SU-DHL-6 (cell line): ENCODE results near the gene SDC3.

Experiments
- EZH2phosphoT487 ChIP-seq: fragments of 200-600 bp; sonication (generic), shearing (Covaris generic); conservative IDR thresholded peaks from 2 replicates; pipeline ENCODE4 v1.6.1; 2018; ENCODE audit warnings: mild to moderate bottlenecking, antibody characterized with exemption, low read length, moderate library complexity, mixed read lengths
- TF ChIP-seq, protein P1 (sequence below): fragments of 200-600 bp; sonication (generic); IDR thresholded peaks from one replicate; pipeline ENCODE4 v1.5.1; 2017; ENCODE audit warnings: antibody characterized with exemption, mild to moderate bottlenecking, low read length, moderate library complexity; ENCODE audit not compliant: insufficient read depth, poor library complexity, severe bottlenecking

DNA sequence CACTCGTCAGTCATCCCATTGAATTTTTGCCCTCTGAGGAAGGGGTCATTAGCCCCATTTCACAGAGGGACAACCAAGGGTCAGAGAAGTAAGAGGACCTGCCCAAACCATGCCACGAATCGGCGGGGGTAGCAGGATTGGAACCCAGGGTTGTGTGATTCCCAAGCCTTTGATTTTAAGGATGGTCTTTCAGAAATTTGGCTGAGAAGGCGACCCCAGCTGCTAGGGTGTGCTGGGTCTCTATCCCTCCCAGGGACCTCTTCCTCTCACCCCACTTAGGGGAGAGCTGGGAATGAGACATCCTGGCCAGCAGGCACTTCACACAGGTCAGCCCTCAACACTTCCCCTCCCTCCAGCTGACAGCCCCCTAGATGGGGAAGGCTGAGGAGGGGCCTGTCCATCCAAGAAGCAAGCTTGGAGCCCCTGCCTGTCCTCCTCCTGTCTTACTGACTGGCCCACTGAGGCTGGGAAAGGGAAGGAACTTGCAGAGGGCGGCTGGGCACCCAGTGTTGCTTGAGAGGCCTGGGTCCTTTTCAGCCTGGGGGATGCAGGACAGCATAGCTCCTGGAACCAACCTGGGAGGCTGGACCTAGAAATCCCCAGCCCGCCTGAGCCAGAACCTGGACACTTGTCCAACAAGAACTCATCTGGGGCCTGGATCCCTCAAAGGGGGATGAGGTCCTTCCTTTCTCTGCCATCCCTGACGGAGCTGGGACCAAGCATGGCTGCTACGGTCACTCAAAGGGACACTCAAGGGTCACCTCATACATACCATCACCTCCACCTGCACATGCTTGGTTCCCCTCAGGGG, 1.7 kb downstream of the SDC3 start:
- TF ChIP-seq, protein P1, sequence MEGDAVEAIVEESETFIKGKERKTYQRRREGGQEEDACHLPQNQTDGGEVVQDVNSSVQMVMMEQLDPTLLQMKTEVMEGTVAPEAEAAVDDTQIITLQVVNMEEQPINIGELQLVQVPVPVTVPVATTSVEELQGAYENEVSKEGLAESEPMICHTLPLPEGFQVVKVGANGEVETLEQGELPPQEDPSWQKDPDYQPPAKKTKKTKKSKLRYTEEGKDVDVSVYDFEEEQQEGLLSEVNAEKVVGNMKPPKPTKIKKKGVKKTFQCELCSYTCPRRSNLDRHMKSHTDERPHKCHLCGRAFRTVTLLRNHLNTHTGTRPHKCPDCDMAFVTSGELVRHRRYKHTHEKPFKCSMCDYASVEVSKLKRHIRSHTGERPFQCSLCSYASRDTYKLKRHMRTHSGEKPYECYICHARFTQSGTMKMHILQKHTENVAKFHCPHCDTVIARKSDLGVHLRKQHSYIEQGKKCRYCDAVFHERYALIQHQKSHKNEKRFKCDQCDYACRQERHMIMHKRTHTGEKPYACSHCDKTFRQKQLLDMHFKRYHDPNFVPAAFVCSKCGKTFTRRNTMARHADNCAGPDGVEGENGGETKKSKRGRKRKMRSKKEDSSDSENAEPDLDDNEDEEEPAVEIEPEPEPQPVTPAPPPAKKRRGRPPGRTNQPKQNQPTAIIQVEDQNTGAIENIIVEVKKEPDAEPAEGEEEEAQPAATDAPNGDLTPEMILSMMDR = no peak
- no peak for TF ChIP-seq EZH2phosphoT487
